Trophoblast cell (in vitro differentiated cells and primary cell): Measurements from ENCODE around the gene LSM3.

ENCODE experiments used
- DNase-seq, 2 donors: peaks; one replicate each; pipeline ENCODE4 v3.0.0-alpha.2; 2016
- H2AFZ ChIP-seq: 2 replicates; pipeline ENCODE4 v1.6.1; 2013; ENCODE audit warnings: low read length, moderate library complexity, mild to moderate bottlenecking; ENCODE audit not compliant: insufficient read depth, poor library complexity
- H2AK5ac ChIP-seq: 2 replicates; pipeline ENCODE4 v1.6.1; 2013; ENCODE audit warnings: mild to moderate bottlenecking, low read length
- H2BK120ac ChIP-seq: 2 replicates; pipeline ENCODE4 v1.6.1; 2013; ENCODE audit warnings: low read length, mild to moderate bottlenecking, moderate library complexity; ENCODE audit not compliant: insufficient read depth, poor library complexity
- H2BK12ac ChIP-seq: 2 replicates; pipeline ENCODE4 v1.6.1; 2013; ENCODE audit warnings: mild to moderate bottlenecking, low read length, moderate library complexity
- H2BK5ac ChIP-seq: 2 replicates; pipeline ENCODE4 v1.6.1; 2013; ENCODE audit warnings: low read length, low read depth, moderate library complexity, mild to moderate bottlenecking; ENCODE audit not compliant: poor library complexity
- H3K14ac ChIP-seq: 2 replicates; pipeline ENCODE4 v1.6.1; 2013; ENCODE audit warnings: mild to moderate bottlenecking, low read length
- H3K18ac ChIP-seq: 2 replicates; pipeline ENCODE4 v1.6.1; 2013; ENCODE audit warnings: mild to moderate bottlenecking, low read length
- H3K23ac ChIP-seq: 2 replicates; pipeline ENCODE4 v1.6.1; 2013; ENCODE audit warnings: low read length
- H3K27ac ChIP-seq: 2 replicates; pipeline ENCODE4 v1.5.1; 2013; ENCODE audit warnings: low read depth, mild to moderate bottlenecking, inconsistent platforms, low read length, moderate library complexity
- H3K27me3 ChIP-seq: 2 replicates; pipeline ENCODE4 v1.6.1; 2013; ENCODE audit warnings: inconsistent platforms, mild to moderate bottlenecking, low read length, moderate library complexity; ENCODE audit not compliant: insufficient read depth
- H3K36me3 ChIP-seq, 2 experiments: 1 replicate in 1 of 2; 2 replicates in 1 of 2; pipeline ENCODE4 v1.6.1; 2013; ENCODE audit warnings: low read length in 2 of 2, mild to moderate bottlenecking in 2 of 2, moderate library complexity in 1 of 2; ENCODE audit not compliant: insufficient read depth in 2 of 2, control insufficient read depth in 1 of 2
- H3K4ac ChIP-seq: 2 replicates; pipeline ENCODE4 v1.6.1; 2013; ENCODE audit warnings: low read depth, mild to moderate bottlenecking, low read length, moderate library complexity
- H3K4me1 ChIP-seq, 2 experiments: 1 replicate in 1 of 2; 2 replicates in 1 of 2; pipeline ENCODE4 v1.6.1; 2013; ENCODE audit warnings: low read length in 2 of 2, mild to moderate bottlenecking in 2 of 2, moderate library complexity in 1 of 2; ENCODE audit not compliant: insufficient read depth in 2 of 2, control insufficient read depth in 1 of 2
- H3K4me2 ChIP-seq: 2 replicates; pipeline ENCODE4 v1.6.1; 2013; ENCODE audit warnings: inconsistent platforms, mild to moderate bottlenecking, low read length, moderate library complexity
- H3K4me3 ChIP-seq: 2 replicates; pipeline ENCODE4 v1.5.1; 2013; ENCODE audit warnings: mild to moderate bottlenecking, low read depth, low read length, inconsistent platforms
- H3K79me1 ChIP-seq: one replicate; pipeline ENCODE4 v1.6.1; 2013; ENCODE audit warnings: low read length
- H3K79me2 ChIP-seq: 2 replicates; pipeline ENCODE4 v1.6.1; 2013; ENCODE audit warnings: low read length, mild to moderate bottlenecking; ENCODE audit not compliant: control insufficient read depth, insufficient read depth, poor library complexity
- H3K9ac ChIP-seq: 2 replicates; pipeline ENCODE4 v1.6.1; 2013; ENCODE audit warnings: mild to moderate bottlenecking, low read length
- H3K9me3 ChIP-seq: 2 replicates; pipeline ENCODE4 v1.6.1; 2013; ENCODE audit warnings: low read depth, mild to moderate bottlenecking, control low read depth, inconsistent platforms, low read length; ENCODE audit not compliant: insufficient read depth
- H4K12ac ChIP-seq: 2 replicates; pipeline ENCODE4 v1.6.1; 2013; ENCODE audit warnings: low read depth, mild to moderate bottlenecking, low read length, moderate library complexity
- H4K8ac ChIP-seq: 2 replicates; pipeline ENCODE4 v1.6.1; 2013; ENCODE audit warnings: low read depth, mild to moderate bottlenecking, low read length, moderate library complexity
- H4K91ac ChIP-seq: one replicate; pipeline ENCODE4 v1.6.1; 2013; ENCODE audit warnings: low read depth, mild to moderate bottlenecking, low read length, moderate library complexity
- WGBS: extraction: QIAGEN DNeasy Blood & Tissue Kit; methylation state at CpG from one replicate; pipeline ENCODE4 v1.1.7; 2013; ENCODE audit warnings: missing lambda C conversion rate; ENCODE audit not compliant: insufficient read length, insufficient coverage; ENCODE audit errors: extremely low coverage; 5-methylcytosine and 5-hydroxymethylcytosine counted together

Gene LSM3

GRCh38 chr3:14133876-14134275 is 44.7 kb upstream of the LSM3 start:
- H2AK5ac ChIP-seq = no peak overlapping the region
- no peaks in the 10 kb centered on the region for H3K79me2 ChIP-seq
- H3K36me3 ChIP-seq = peaks cover 67 to 85% of the 10 kb centered on the region in 2 experiments

GRCh38 chr3:14134291-14134690 is 44.3 kb upstream of the LSM3 start:
- H3K27ac ChIP-seq = no peak overlapping the region
- no CpG with 5 or more reads among the region's 6 CpGs for WGBS
- peaks cover 4% of the 10 kb centered on the region for H3K9me3 ChIP-seq
- H3K79me2 ChIP-seq = no peaks in the 10 kb centered on the region
- no peak for DNase-seq
- no peak overlapping the region for H3K23ac ChIP-seq
- H3K4me2 ChIP-seq = no peak overlapping the region
- H3K36me3 ChIP-seq = peaks cover 71 to 88% of the 10 kb centered on the region in 2 experiments
- H2BK120ac ChIP-seq = no peak overlapping the region
- H2BK12ac ChIP-seq = no peak overlapping the region
- no peak overlapping the region for H4K91ac ChIP-seq
- no peak overlapping the region for H4K8ac ChIP-seq
- no peak overlapping the region for H3K14ac ChIP-seq
- no peak overlapping the region for H3K18ac ChIP-seq
- no peak overlapping the region for H3K9ac ChIP-seq
- H2AK5ac ChIP-seq = no peak overlapping the region
- H3K4me3 ChIP-seq = no peak overlapping the region
- H3K4ac ChIP-seq = no peak overlapping the region
- H3K4me1 ChIP-seq = no peaks in the 10 kb centered on the region
- no peak overlapping the region for H2AFZ ChIP-seq
- H4K12ac ChIP-seq = no peak overlapping the region
- no peak overlapping the region for H2BK5ac ChIP-seq
- no peaks in the 10 kb centered on the region for H3K27me3 ChIP-seq
- H3K79me1 ChIP-seq = no peaks in the 10 kb centered on the region

More at GRCh38 chr3:14133876-14134275, 44.7 kb upstream of the LSM3 start:
- Histone ChIP-seq H3K79me1 (no peaks in the 10 kb centered on the region), H2BK12ac (no peak overlapping the region), H3K23ac (no peak overlapping the region), H4K12ac (no peak overlapping the region), H3K18ac (no peak overlapping the region), H3K27ac (no peak overlapping the region), H3K9me3 (peaks cover 2% of the 10 kb centered on the region), H3K14ac (no peak overlapping the region), H4K91ac (no peak overlapping the region), H3K9ac (no peak overlapping the region), H3K27me3 (no peaks in the 10 kb centered on the region), H3K4me2 (no peak overlapping the region), H2AFZ (no peak overlapping the region), H3K4ac (no peak overlapping the region), H2BK5ac (no peak overlapping the region), H4K8ac (no peak overlapping the region), H3K4me1 (no peaks in the 10 kb centered on the region), H2BK120ac (no peak overlapping the region), H3K4me3 (no peak overlapping the region)
- no CpG with 5 or more reads among the region's 5 CpGs for WGBS
- no peak for DNase-seq

DNA sequence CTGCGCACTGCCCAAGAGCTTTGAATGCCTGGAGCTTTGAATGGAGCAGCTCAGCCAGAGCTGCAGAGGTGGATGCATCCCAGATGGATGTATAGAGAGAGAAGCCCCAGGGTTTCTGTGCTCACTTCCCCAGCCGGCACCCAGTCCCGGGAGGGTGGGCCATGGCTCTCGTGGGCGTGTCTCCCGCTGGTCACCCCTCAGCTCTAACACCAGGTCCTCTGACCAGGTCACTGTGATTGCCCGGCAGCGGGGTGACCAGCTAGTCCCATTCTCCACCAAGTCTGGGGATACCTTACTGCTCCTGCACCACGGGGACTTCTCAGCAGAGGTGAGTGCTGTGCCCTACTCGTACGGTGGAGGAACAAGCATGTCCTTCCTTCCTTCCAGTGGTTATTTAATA is 43.0 kb upstream of the LSM3 start:
- H2AK5ac ChIP-seq = no peak overlapping the region
- H3K27me3 ChIP-seq = no peaks in the 10 kb centered on the region
- no peak overlapping the region for H2AFZ ChIP-seq
- H3K4me1 ChIP-seq = no peaks in the 10 kb centered on the region
- no peak overlapping the region for H4K8ac ChIP-seq
- no peak overlapping the region for H2BK12ac ChIP-seq
- H3K79me2 ChIP-seq = no peaks in the 10 kb centered on the region
- no peak overlapping the region for H3K14ac ChIP-seq
- no peak overlapping the region for H3K27ac ChIP-seq
- H3K4ac ChIP-seq = no peak overlapping the region
- H4K91ac ChIP-seq = no peak overlapping the region
- H3K18ac ChIP-seq = no peak overlapping the region
- H3K4me2 ChIP-seq = no peak overlapping the region
- H3K79me1 ChIP-seq = no peaks in the 10 kb centered on the region
- no peak overlapping the region for H2BK120ac ChIP-seq
- H3K9ac ChIP-seq = no peak overlapping the region
- no peak overlapping the region for H2BK5ac ChIP-seq
- no peak overlapping the region for H4K12ac ChIP-seq
- H3K23ac ChIP-seq = no peak overlapping the region
- peaks cover 4% of the 10 kb centered on the region for H3K9me3 ChIP-seq
- no peak overlapping the region for H3K4me3 ChIP-seq
- WGBS = no CpG with 5 or more reads among the region's 11 CpGs
- DNase-seq = no peak
- peaks cover 69 to 89% of the 10 kb centered on the region in 2 experiments for H3K36me3 ChIP-seq

DNA sequence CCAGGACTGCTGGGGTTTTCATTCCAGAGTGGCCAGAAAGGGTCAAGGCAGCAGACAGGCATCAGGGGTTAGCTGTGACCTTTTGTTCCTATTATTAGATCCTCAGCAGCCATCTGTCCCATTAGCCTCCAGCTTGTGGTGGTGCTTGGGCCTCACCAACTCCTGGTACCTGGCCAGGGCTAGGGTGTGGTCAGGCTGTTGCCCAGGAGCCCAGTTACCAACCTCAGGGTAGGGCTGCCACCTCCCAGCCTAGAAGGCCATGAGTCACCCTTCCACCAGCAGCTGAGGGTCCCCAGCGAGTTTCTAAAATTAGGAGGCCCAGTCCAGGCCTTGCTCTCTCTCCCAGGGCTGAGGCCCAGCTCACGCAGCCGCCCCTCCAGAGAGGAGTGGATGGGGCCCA is 41.6 kb upstream of the LSM3 start:
- Histone ChIP-seq H3K9ac (no peak overlapping the region), H3K4me1 (no peaks in the 10 kb centered on the region), H2BK5ac (no peak overlapping the region), H3K79me2 (no peaks in the 10 kb centered on the region), H2AK5ac (no peak overlapping the region), H4K12ac (no peak overlapping the region), H3K79me1 (no peaks in the 10 kb centered on the region), H2AFZ (no peak overlapping the region), H3K4ac (no peak overlapping the region), H2BK120ac (no peak overlapping the region), H3K36me3 (peaks cover 65 to 86% of the 10 kb centered on the region in 2 experiments), H3K9me3 (peaks cover 4% of the 10 kb centered on the region), H4K91ac (no peak overlapping the region), H4K8ac (no peak overlapping the region), H3K18ac (no peak overlapping the region), H2BK12ac (no peak overlapping the region), H3K4me2 (no peak overlapping the region), H3K14ac (no peak overlapping the region), H3K27ac (no peak overlapping the region), H3K4me3 (no peak overlapping the region), H3K27me3 (no peaks in the 10 kb centered on the region), H3K23ac (no peak overlapping the region)
- no CpG with 5 or more reads among the region's 3 CpGs for WGBS
- no peak for DNase-seq
